Right cardiac atrium (tissue), 5 donors: ENCODE data around the gene FXN. TPM values are rescaled to one million over a fixed set of nuclear protein-coding genes. Genes with fewer than 3 reads are reported as not detected.

Experiments
- ATAC-seq, 2 donors: fragments of 200-7000 bp; cut with Tn5 transposase; one replicate each; pipeline versions ENCODE4 v1.8.0 to v1.9.1; 2020; ENCODE audit warnings: moderate library complexity in 2 of 2, mild to moderate bottlenecking in 1 of 2
- DNase-seq, 3 donors: peaks; one replicate each; pipeline ENCODE4 v3.0.0-alpha.2; 2020
- H3K27ac ChIP-seq: one replicate; pipeline ENCODE4 v1.5.1; 2013; ENCODE audit warnings: mild to moderate bottlenecking, low read length, control low read depth, moderate library complexity
- H3K27me3 ChIP-seq: one replicate; pipeline ENCODE4 v1.6.1; 2013; ENCODE audit not compliant: control insufficient read depth, insufficient read depth
- H3K4me1 ChIP-seq: one replicate; pipeline ENCODE4 v1.6.1; 2013; ENCODE audit warnings: low read length; ENCODE audit not compliant: control insufficient read depth, insufficient read depth
- H3K4me3 ChIP-seq: one replicate; pipeline ENCODE4 v1.5.1; 2013; ENCODE audit warnings: low read length, control low read depth
- H3K9me3 ChIP-seq: one replicate; pipeline ENCODE4 v1.6.1; 2013; ENCODE audit warnings: low read length; ENCODE audit not compliant: control insufficient read depth
- WGBS: extraction: QIAGEN DNeasy Blood & Tissue Kit; methylation state at CpG from one replicate; pipeline ENCODE4 v1.1.7; 2013; 5-methylcytosine and 5-hydroxymethylcytosine counted together
- intact Hi-C, 4 donors: fragments of 100-400 bp; cut with DNase I; formaldehyde crosslinking; loops; one replicate each; pipeline versions ENCODE4 v1.11.0 to v1.14.0; 2022 to 2023
- polyA plus RNA-seq: library from polyadenylated mRNA; stranded (reverse); fragments of 200-250 nt; gene quantifications from one replicate; pipeline ENCODE4 v1.2.3, GENCODE V29; 2013
- total RNA-seq, 4 donors: library from RNA; stranded (reverse); fragmentation: NEBNext Ultra II Directional; extraction: Animal tissue kit (Norgen Biotek cat#: 25700); gene quantifications; one replicate each; pipeline ENCODE4 v1.2.1, GENCODE V29; 2021
- donor health status: healthy with polysubstance abuse.
- donor health status: DM: no; HTN: yes; CAD: no.
- donor health status: DM: no; HTN: no; CAD: no.
- donor health status: DM: no; HTN: yes; CAD: no; lungs with severe emphysema.
- donor health status: DM: yes; HTN: yes; CAD: no.

The FXN gene
- total and polyA plus RNA-seq, 5 donors: 18.1 to 28.9 (median 28.0) TPM

- WGBS: 56% methylated on average over 7 of the region's 7 CpGs
- no peaks in the 10 kb centered on the region for H3K4me1 ChIP-seq
- H3K4me3 ChIP-seq: no peak overlapping the region
- intact Hi-C loops: no loop called here
- H3K27me3 ChIP-seq: no peaks in the 10 kb centered on the region
- ATAC-seq (no peak), DNase-seq (no peak)
- no peaks in the 10 kb centered on the region for H3K9me3 ChIP-seq
- no peak overlapping the region for H3K27ac ChIP-seq
These were observed 11.9 kb upstream of the FXN start for GRCh38 chr9:69023650-69024049.

GRCh38 chr9:69027355-69028097 is 8.0 kb upstream of the FXN start:
- 55% methylated on average over 5 of the region's 5 CpGs for WGBS
- Histone ChIP-seq H3K27me3 (no peaks in the 10 kb centered on the region), H3K9me3 (no peaks in the 10 kb centered on the region), H3K27ac (no peak overlapping the region), H3K4me1 (no peaks in the 10 kb centered on the region), H3K4me3 (no peak overlapping the region)
- intact Hi-C loops: no loop called here
- DNase-seq: no peak
- ATAC-seq: peak; percentile 66 to 81

GRCh38 chr9:69028754-69029153 is 6.8 kb upstream of the FXN start:
- no peak for ATAC-seq
- DNase-seq: no peak
- Histone ChIP-seq H3K4me1 (no peaks in the 10 kb centered on the region), H3K27ac (no peak overlapping the region), H3K27me3 (no peaks in the 10 kb centered on the region), H3K4me3 (no peak overlapping the region), H3K9me3 (no peaks in the 10 kb centered on the region)
- intact Hi-C loops: no loop called here
- WGBS: 89% methylated on average over 2 of the region's 2 CpGs

- Histone ChIP-seq H3K9me3 (no peaks in the 10 kb centered on the region), H3K4me1 (no peaks in the 10 kb centered on the region), H3K27ac (no peak overlapping the region), H3K27me3 (no peaks in the 10 kb centered on the region), H3K4me3 (no peak overlapping the region)
- intact Hi-C loops: no loop called here
- ATAC-seq: no peak
- no peak for DNase-seq
These were observed 6.0 kb upstream of the FXN start for GRCh38 chr9:69029535-69029934.

- ATAC-seq (no peak), DNase-seq (no peak)
- WGBS: 77% methylated on average over 1 of the region's 1 CpG
- Histone ChIP-seq H3K27ac (no peak overlapping the region), H3K4me3 (no peak overlapping the region), H3K27me3 (no peaks in the 10 kb centered on the region), H3K9me3 (no peaks in the 10 kb centered on the region), H3K4me1 (peaks cover 3% of the 10 kb centered on the region)
- intact Hi-C loops: loop anchor here in 1 of 4 donors (5.0 kb wide), 1 partner anchor 449 kb away; no protein-coding TSS in a partner anchor
These were observed 4.5 kb upstream of the FXN start for GRCh38 chr9:69030851-69031645.

- Histone ChIP-seq H3K4me1 (peaks cover 3% of the 10 kb centered on the region), H3K27ac (no peak overlapping the region), H3K9me3 (no peaks in the 10 kb centered on the region), H3K27me3 (no peaks in the 10 kb centered on the region), H3K4me3 (no peak overlapping the region)
- WGBS: 48% methylated on average over 2 of the region's 2 CpGs
- no peak for DNase-seq
- no peak for ATAC-seq
- intact Hi-C loops: loop anchor here in 1 of 4 donors (5.0 kb wide), 1 partner anchor 452 kb away; no protein-coding TSS in a partner anchor
These were observed 1.5 kb upstream of the FXN start for GRCh38 chr9:69034071-69034470.

- Histone ChIP-seq H3K4me1 (peaks cover 3% of the 10 kb centered on the region), H3K4me3 (peak overlapping the region; percentile 69), H3K27ac (peak overlapping the region; percentile 73), H3K27me3 (no peaks in the 10 kb centered on the region), H3K9me3 (no peaks in the 10 kb centered on the region)
- DNase-seq: no peak
- ATAC-seq: peak; percentile 14 to 27
- WGBS: 6% methylated on average over 14 of the region's 14 CpGs
- intact Hi-C loops: no loop called here
These were observed 757 bp downstream of the FXN start for GRCh38 chr9:69036309-69036708.

- Histone ChIP-seq H3K27me3 (no peaks in the 10 kb centered on the region), H3K4me3 (peak overlapping the region; percentile 69), H3K4me1 (peaks cover 3% of the 10 kb centered on the region), H3K9me3 (no peaks in the 10 kb centered on the region), H3K27ac (peak overlapping the region; percentile 73)
- ATAC-seq: no peak
- no peak for DNase-seq
- 54% methylated on average over 10 of the region's 10 CpGs for WGBS
- intact Hi-C loops: no loop called here
These were observed 1.2 kb downstream of the FXN start for GRCh38 chr9:69036799-69037198.

GRCh38 chr9:69040646-69041045 is 5.1 kb downstream of the FXN start:
- Histone ChIP-seq H3K4me3 (no peak overlapping the region), H3K27me3 (no peaks in the 10 kb centered on the region), H3K4me1 (peaks cover 4% of the 10 kb centered on the region), H3K27ac (no peak overlapping the region), H3K9me3 (no peaks in the 10 kb centered on the region)
- DNase-seq (no peak), ATAC-seq (no peak)
- intact Hi-C loops: no loop called here
- WGBS: 98% methylated on average over 2 of the region's 2 CpGs

- DNase-seq: peak in 2 of 3 donors; percentile 40 to 50
- no peaks in the 10 kb centered on the region for H3K9me3 ChIP-seq
- H3K27ac ChIP-seq: peak overlapping the region; percentile 11
- no peak overlapping the region for H3K4me3 ChIP-seq
- peak; percentile 48 to 83 for ATAC-seq
- whole genome bisulfite sequencing: 44% methylated on average over 9 of the region's 9 CpGs
- peaks cover 8% of the 10 kb centered on the region for H3K4me1 ChIP-seq
- no peaks in the 10 kb centered on the region for H3K27me3 ChIP-seq
- intact Hi-C loops: loop anchor here in 1 of 4 donors (5.0 kb wide), 1 partner anchor 158 kb away; no protein-coding TSS in a partner anchor
These were observed 9.0 kb downstream of the FXN start for GRCh38 chr9:69044240-69045219.
